ENCODE data around the gene GFRA1. TPM values are rescaled to one million over a fixed set of nuclear protein-coding genes. Genes with fewer than 3 reads are reported as not detected.
"Not testable (repeated sequence)": the region's sequence is repeated elsewhere in the genome, so short reads cannot be mapped to it uniquely, and the experiment has no call there.

Gene GFRA1
- total RNA-seq, 4 donors from 2014 or later = 57.9 to 104 (median 61.6) TPM

GRCh38 chr10:116043304-116043703, 229.7 kb downstream of the GFRA1 start:
- H3K27ac ChIP-seq = no peak overlapping the region
- no peaks in the 10 kb centered on the region for H3K36me3 ChIP-seq
- DNase-seq (ENCODE audit: low spot score in 2 of 2) = no peak
- no peak overlapping the region for H3K4me3 ChIP-seq
- no peaks in the 10 kb centered on the region for H3K27me3 ChIP-seq
- WGBS, 2 donors = 75 to 81% methylated on average over 3 of the region's 3 CpGs
- H3K4me1 ChIP-seq = peaks cover 0 to 27% (median 3%) of the 10 kb centered on the region in 4 donors
- H3K9me3 ChIP-seq = no peaks in the 10 kb centered on the region
- TF ChIP-seq CTCF (IDR thresholded peaks at IDR 0.05) = no peak
- TF ChIP-seq EP300 (IDR thresholded peaks at IDR 0.05) = no peak
- TF ChIP-seq POLR2A (IDR thresholded peaks at IDR 0.05) = no peak

- 88 to 94% methylated on average over 4 of the region's 4 CpGs for WGBS, 2 donors
Measured at GRCh38 chr10:116041948-116042347, 231.1 kb downstream of the GFRA1 start.

DNA sequence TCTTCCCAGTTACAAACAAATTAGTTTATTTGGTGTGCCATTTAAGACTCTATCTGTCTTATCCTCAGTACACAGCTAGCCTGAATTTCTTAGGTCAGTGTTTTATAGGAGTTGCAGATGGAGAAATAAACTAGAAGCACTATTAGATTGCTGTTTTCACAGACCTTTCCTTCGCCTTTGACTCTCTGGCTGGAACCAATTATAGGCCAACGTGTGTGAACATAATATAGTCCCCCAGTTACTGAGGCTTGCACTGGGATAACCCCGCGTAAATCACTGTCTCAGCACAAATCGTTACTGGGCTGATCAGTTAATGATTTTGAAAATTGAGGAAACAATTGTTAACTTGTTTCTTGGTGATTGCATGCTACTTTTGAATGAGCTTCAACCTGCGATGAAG, 233.4 kb downstream of the GFRA1 start:
- Histone ChIP-seq H3K4me3 (no peak overlapping the region), H3K36me3 (no peaks in the 10 kb centered on the region), H3K4me1 (peaks cover 0 to 8% (median 0%) of the 10 kb centered on the region in 4 donors), H3K27ac (no peak overlapping the region), H3K27me3 (no peaks in the 10 kb centered on the region), H3K9me3 (no peaks in the 10 kb centered on the region)
- 55 to 58% methylated on average over 6 of the region's 6 CpGs for WGBS, 2 donors
- TF ChIP-seq CTCF (IDR thresholded peaks at IDR 0.05) (no peak), POLR2A (IDR thresholded peaks at IDR 0.05) (no peak), EP300 (IDR thresholded peaks at IDR 0.05) (no peak)
- DNase-seq (ENCODE audit: low spot score in 2 of 2) = no peak

More at GRCh38 chr10:116041948-116042347, 231.1 kb downstream of the GFRA1 start:
- peaks cover 0 to 27% (median 3%) of the 10 kb centered on the region in 4 donors for H3K4me1 ChIP-seq
- TF ChIP-seq CTCF (IDR thresholded peaks at IDR 0.05) (no peak), EP300 (IDR thresholded peaks at IDR 0.05) (no peak), POLR2A (IDR thresholded peaks at IDR 0.05) (no peak)
- no peak for DNase-seq (ENCODE audit: low spot score in 2 of 2)
- H3K9me3 ChIP-seq = no peaks in the 10 kb centered on the region
- H3K27me3 ChIP-seq = no peaks in the 10 kb centered on the region
- no peak overlapping the region for H3K4me3 ChIP-seq
- H3K27ac ChIP-seq = no peak overlapping the region
- no peaks in the 10 kb centered on the region for H3K36me3 ChIP-seq

GRCh38 chr10:116038259-116038658, 234.7 kb downstream of the GFRA1 start:
- H3K4me1 ChIP-seq = peaks cover 0 to 3% (median 0%) of the 10 kb centered on the region in 4 donors
- no peak overlapping the region for H3K27ac ChIP-seq
- no peaks in the 10 kb centered on the region for H3K36me3 ChIP-seq
- H3K27me3 ChIP-seq = no peaks in the 10 kb centered on the region
- WGBS, 2 donors = 47 to 52% methylated on average over 3 of the region's 3 CpGs
- TF ChIP-seq EP300 (IDR thresholded peaks at IDR 0.05) (peak in 1 of 2 donors; percentile 76), CTCF (IDR thresholded peaks at IDR 0.05) (no peak)
- peaks cover 0 to 7% (median 3%) of the 10 kb centered on the region in 4 donors for H3K9me3 ChIP-seq
- DNase-seq (ENCODE audit: low spot score in 2 of 2) = peak; percentile 46 to 73
- H3K4me3 ChIP-seq = no peak overlapping the region

- DNase-seq (ENCODE audit: low spot score in 2 of 2); H3K4me3 ChIP-seq; H3K27me3 ChIP-seq; H3K36me3 ChIP-seq; H3K4me1 ChIP-seq; H3K27ac ChIP-seq: not testable (repeated sequence)
- H3K9me3 ChIP-seq = peaks cover 0 to 17% (median 5%) of the 10 kb centered on the region in 4 donors
Measured at GRCh38 chr10:116035406-116035805, 237.6 kb downstream of the GFRA1 start.

DNA sequence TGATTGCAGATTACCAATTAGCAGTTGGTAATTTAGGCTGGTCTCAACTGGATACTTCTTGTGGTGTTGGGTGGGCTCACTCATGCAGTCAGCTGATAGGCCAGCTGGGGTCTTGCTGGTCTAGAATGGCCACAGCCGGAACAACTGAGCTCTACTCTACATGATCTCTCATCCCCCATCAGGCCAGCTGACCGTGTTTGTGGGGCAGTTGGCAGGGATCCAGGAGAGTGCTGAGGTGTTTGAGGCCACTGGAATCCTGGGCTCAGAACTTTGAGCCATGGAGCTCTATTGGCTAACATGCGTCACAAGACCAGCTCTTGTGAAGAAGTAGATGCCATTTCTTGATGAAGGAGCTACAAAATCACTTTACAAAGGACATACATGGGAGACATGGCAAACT, 242.4 kb downstream of the GFRA1 start:
- WGBS, 2 donors = 50 to 65% methylated on average over 3 of the region's 3 CpGs
- peaks cover 0 to 17% (median 5%) of the 10 kb centered on the region in 4 donors for H3K9me3 ChIP-seq
- no peak for DNase-seq (ENCODE audit: low spot score in 2 of 2)

More for the DNA sequence above, 242.4 kb downstream of the GFRA1 start:
- no peak for TF ChIP-seq EP300 (IDR thresholded peaks at IDR 0.05)
- TF ChIP-seq POLR2A (IDR thresholded peaks at IDR 0.05) = no peak
- TF ChIP-seq CTCF (IDR thresholded peaks at IDR 0.05) = no peak
- Histone ChIP-seq H3K27ac (no peak overlapping the region), H3K4me1 (no peaks in the 10 kb centered on the region), H3K36me3 (no peaks in the 10 kb centered on the region), H3K27me3 (no peaks in the 10 kb centered on the region), H3K4me3 (no peak overlapping the region)
